Glomerular endothelial cell (primary cell): ENCODE results near the gene AASDHPPT. TPM values are rescaled to one million over a fixed set of nuclear protein-coding genes. Genes with fewer than 3 reads are reported as not detected.
"Not testable (repeated sequence)": the region's sequence is repeated elsewhere in the genome, so short reads cannot be mapped to it uniquely, and the experiment has no call there.

Experiments used
- DNase-seq: peaks from one replicate; pipeline ENCODE4 v3.0.0-alpha.2; 2011; ENCODE audit warnings: low read depth, low spot score; ENCODE audit errors: extremely low read depth
- total RNA-seq: library from RNA; depleted of rRNA; stranded (reverse); fragments of >200 nt; gene quantifications from 2 replicates; pipeline ENCODE4 v1.2.3, GENCODE V29; 2015

Gene AASDHPPT, protein sequence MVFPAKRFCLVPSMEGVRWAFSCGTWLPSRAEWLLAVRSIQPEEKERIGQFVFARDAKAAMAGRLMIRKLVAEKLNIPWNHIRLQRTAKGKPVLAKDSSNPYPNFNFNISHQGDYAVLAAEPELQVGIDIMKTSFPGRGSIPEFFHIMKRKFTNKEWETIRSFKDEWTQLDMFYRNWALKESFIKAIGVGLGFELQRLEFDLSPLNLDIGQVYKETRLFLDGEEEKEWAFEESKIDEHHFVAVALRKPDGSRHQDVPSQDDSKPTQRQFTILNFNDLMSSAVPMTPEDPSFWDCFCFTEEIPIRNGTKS
- total RNA-seq: 37.1 and 37.5 TPM in 2 replicates

DNA sequence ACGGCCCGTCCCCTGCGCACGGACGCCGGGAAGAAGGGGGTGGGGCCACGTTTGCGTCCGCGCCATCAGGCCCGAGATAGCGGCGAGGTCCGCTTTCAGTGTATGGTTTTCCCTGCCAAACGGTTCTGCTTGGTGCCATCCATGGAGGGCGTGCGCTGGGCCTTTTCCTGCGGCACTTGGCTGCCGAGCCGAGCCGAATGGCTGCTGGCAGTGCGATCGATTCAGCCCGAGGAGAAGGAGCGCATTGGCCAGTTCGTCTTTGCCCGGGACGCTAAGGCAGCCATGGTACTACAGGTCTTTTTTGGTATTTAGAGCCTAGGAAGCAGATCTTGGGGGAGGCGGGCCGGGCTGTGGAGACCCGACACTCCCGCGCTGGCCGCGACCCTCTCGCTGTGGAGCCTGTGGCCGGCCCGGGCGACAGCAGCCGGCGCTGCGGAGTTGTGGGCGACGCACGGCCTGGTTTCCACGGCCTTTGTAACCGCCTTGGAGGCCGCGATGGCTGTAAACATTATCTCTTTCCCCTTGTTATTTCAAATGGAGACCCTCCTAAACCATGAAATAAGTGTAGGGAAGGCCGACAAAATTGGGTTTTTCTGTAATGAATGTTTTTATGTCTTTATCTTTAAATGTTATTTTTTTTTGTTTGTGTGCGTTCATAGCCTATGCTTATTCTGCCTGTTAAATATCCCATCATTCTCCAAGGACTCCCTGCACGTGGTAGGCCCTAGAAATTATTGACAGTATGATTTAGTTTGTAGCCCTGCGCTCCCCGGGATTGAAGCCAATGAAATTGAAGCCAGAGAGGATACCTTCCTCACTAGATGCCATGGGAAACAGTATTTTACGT lies at the start of gene AASDHPPT:
Gene AASDHPPT (plus strand): TSS at position 54 of the 847 bp plus-strand sequence. CDS start 49 bp downstream, at position 103.
- no peak for DNase-seq

DNA sequence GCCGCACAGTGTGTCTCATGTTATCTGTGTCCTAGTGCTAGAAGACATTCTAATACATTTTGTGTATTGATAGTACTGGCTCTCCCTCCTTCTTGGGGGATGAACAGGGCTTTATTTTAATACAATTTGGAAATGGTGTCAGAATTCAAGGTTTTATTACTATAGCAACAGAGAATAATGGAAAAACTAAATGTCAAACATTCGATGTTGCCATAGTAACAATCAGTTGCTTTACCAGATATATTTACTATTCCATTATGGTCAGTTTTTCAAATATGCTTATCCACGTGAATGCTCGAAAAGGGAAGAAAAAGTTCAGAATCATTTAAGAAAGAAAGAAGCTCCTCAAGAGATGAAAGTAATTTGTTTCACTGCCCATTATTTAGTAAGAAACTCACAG lies 46.9 kb upstream of the AASDHPPT start:
- DNase-seq: no peak

DNA sequence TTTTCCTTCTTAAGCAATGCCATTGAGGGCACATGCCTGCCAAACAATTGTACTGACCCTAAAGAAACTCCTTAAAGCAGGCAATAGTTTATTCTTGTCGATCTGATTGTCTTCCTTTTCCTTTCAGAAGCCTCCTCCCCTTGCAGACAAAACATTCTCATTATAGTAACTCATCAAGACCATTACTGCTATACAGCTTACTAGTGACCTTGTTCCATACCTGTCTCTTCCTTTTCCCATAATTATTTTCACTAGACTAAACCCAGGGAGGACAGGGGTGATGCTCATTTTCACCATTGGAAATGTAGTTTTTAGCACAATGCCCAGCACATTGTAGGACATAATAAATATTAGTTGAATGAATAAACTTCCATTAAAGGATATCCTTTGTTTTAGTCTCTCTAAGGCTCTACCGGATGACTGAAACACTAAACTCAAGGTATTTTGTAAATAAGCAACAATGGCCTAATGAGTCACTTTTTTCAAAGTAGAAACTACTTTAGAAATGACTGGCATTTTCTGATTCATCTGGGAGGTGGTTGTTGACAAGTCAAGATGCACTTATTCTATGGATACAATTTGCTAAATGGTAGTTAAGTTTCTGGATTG lies 46.2 kb upstream of the AASDHPPT start:
- no peak for DNase-seq

DNA sequence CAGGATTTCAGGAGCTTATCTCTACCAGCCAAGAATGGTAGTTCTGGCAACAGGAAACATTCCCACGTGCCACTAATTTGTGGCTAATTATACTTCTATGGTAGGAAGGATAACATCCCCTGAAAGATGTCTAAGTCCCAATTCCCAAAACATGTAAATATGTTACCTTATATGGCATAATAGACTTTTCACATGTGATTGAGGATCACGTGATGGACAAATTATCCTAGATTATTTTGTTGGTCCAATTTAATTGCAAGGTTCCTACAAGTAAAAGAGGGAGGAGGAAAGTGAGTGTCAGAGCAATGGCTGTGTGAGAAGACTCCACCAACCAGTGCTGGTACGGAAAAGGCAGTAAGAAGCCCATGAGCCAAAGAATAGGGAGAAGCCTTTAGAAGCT lies 45.5 kb upstream of the AASDHPPT start:
- DNase-seq: no peak

DNA sequence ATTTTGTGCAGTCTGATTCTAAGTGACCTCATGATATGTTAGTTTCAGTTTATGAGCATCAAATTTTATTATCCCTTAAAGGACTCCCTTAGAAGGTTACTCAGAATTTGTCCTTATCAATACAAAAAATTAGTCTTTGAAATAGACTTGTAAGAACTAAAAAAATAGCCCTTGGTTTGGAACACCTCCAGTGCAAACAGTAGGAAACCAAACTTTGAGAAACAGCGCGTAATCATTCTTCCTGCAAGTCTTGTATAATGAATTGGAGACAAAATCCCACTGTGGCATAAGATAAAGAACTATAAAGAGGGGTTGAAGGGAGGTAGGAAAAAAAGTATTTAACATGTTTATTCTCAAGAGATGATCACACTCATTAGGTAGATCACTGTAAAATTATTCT lies 44.6 kb upstream of the AASDHPPT start:
- no peak for DNase-seq

DNA sequence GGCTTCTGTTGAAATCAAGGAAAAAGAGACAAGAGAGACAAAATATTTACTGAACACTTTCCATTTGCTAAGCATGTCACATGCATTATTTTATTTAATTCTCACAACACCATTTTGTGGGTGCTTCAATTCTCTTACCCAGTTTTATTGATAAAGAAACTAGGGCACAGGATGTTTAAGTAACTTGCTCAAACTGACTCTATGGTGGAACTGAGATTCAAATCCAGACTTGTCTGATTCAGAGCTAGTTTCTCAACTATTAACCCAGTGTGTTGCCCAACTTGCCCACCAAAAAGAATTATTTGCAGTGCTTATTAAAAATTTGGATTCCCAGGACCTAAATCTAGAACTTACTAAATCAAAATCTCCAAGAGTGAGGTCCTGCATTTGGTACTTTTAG lies 33.9 kb upstream of the AASDHPPT start:
- DNase-seq: no peak

DNA sequence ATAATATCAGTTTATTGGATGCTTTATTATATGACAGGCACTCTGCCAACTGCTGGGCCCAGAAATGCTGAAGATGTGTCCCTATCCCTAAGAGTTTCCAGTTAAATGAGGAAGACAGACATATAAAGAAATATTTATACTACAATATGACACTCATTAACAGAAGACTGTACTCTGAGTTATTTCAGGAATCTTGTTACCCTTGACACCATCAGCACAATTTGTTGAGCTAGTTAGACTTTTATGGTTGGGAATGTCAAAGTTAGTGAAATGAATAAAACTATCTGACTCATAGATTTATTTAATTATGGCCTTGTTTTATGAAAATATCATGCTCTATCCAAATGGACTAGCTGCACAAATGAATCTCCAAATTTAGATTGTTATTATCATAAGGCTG lies 29.8 kb upstream of the AASDHPPT start:
- DNase-seq: no peak

DNA sequence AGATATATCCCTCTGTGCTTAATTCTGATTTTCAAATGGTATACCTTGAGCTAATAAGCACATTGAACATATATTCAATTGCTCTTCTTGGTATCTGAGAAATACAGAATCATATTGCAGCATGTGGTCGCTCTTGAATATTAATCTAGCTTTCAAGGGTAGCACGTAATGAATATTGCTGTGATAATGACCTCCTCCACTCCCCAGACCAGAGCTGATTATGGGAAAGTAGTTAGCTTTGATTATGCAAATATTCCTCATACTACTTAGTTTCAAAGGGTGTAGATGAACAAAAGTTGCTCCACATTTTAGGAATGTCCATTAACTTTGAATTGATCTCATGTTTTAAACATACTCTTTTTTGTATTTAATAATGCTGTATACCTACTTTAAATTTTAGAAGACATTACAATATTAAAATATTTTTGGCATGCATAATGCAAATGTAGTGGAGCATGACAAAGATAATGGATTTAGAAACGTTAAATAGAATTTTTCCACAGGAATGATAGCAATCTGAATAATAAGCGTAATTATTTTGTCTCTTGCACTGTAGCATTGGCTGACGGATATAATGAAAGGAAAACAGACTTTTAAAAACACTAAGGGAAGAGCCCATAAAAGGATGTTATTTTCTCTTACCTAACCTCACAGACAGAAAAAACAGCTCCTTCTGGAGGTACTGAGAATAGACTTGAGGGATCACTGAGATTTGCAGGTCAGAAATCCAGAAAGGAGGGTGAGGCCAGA lies 27.6 kb upstream of the AASDHPPT start:
- no peak for DNase-seq

DNA sequence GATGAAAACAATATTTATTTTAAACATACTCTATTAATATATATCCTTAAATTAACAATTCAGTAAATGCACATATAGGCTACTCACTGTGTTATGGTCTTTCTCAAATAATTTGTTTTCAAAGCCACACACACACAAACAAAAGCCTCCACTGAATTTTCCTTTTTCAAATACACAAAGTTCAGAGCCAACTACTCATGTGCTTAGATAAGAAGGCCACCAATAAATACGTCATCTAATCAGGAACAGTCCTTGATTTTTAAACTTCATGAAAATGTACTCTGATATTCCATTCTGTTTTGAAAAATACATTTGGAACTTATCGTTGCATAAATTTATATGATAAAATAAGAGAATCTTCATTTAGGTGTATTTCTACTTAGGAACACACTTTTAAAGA lies 26.4 kb upstream of the AASDHPPT start:
- no peak for DNase-seq

DNA sequence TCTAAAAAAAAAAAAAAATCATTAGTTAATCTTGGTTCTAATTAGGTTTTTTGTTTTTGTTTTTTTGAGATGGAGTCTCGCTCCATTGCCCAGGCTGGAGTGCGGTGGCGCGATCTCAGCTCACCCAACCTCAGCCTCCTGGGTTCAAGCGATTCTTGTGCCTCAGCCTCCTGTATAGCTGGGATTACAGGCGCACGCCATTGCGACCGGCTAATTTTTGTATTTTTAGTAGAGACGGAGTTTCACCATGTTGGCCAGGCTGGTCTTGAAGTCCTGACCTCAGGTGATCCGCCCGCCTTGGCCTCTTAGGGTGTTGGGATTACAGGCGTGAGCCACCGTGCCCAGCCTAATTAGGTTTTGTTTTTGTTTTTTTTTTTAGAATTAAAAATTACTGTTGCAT lies 19.1 kb upstream of the AASDHPPT start:
- DNase-seq: not testable (repeated sequence)

DNA sequence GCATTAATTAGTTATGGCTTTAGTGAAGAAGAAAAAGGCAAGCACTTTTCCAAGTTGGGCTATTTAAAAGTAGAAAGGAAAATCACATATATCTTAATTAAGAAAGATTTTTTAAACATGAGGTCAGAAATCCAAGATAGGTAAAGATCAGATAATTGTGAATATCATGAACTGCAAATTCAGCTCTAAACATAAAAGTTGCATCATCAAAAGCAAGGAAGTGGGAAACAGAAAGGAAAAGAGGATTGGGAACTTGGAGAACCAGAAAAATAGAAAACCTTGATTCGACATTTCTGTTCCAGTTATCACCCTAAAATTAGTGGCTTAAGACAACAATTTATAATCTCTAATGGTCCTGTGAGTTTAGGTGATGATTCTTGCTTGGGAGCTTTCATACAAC lies 17.8 kb upstream of the AASDHPPT start:
- no peak for DNase-seq

DNA sequence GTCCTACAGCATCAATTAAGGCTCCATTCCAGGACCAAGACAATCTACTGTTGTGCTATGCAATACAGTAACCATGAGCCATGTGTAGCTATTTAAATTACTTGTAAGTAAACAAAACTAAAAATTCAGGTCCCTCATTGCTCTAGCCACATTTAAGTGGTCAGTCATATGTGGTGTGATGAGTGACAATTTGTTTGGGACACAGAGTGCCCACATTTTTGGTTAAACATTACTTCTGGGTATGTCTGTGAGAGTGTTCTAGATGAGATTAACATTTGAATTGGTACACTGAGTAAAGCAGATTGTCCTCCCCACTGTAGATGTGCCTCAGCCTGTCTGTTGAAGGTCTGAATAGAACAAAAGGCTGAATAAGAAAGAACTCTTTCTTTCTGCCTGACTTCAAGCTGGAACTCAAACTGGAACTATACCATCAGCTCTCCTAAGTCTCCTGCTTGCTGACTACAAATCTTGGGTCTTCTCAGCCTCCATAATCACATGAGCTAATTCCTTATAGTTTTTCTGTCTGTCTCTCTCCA lies 16.1 kb upstream of the AASDHPPT start:
- no peak for DNase-seq

DNA sequence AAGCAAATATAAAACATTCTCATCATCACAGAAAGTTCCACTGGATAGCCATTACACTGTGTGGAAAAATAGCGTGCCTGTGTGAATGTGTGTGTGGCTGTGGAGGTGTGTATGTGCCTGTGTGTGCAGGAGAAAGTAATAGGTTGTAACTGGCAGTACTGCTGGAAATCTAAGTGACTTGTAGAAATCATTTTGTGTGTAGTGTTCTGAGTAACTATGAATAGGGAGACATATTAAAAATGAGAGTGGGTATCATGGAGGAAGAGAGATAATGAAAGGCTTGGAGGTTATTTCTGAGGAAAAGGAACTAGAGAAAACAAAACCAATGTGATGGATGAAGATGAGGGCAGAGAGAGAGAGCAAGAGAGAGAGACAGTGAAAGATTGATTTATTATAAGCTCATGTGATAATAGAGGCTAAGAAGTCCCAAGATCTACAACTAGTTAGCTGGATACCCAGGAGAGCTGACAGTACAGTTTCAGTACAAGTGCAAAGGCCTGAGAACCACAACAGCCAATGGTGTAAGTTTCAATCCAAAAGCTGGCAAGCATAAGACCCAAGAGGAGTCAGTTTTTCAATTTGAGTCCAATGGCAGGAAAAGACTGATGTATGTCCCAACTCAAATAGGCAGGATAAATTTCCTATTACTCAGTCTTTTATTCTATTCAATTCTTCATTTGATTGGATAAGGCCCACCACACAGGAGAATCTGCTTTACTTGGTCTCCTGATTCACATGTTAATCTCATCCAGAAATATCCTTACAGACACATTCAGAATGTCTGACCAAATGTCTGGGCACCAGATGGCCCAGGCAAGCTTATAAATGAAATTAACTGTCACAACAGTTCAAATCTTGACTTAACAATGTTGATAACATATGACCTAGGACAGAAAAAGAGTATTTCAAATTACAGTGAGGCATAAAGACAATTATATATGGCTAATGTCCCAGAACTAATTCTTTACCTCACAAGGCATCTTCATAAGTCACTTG lies 15.2 kb upstream of the AASDHPPT start:
- no peak for DNase-seq

DNA sequence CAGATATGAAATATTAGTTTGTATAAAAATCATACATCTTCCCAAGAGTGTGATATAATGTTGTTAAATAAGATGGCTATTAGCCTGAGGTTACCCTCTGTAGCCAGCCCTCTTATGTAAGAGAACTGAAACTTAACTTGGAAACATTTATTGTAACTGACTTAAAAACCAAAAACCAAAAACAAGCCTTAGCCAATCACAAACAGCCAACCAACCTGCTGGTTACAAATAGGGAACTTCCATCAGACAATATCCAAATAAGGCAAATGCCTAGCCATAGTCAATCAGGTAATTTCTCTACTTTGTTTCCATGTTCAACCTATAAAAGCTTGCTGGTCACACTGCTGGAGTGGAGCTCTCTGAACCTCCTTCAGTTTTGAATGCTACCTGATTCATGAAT lies 14.5 kb upstream of the AASDHPPT start:
- DNase-seq: no peak

DNA sequence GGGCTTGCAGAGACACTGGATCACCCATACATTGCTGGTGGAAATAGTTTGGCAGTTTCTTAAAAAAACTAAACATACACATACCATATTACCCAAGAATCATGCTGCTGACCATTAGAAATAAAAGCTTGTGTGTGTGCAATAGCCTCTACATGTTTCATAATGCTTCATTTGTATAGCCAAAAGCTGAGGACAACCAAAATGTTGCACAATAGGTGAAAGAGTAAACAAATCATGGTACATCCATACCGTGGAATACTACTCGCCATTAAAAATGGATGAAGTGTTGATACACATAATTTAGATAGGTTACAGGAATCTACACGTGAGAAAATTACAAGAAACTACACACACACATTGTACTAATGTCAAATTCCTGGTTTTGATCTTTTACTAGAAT lies 6.9 kb upstream of the AASDHPPT start:
- no peak for DNase-seq

DNA sequence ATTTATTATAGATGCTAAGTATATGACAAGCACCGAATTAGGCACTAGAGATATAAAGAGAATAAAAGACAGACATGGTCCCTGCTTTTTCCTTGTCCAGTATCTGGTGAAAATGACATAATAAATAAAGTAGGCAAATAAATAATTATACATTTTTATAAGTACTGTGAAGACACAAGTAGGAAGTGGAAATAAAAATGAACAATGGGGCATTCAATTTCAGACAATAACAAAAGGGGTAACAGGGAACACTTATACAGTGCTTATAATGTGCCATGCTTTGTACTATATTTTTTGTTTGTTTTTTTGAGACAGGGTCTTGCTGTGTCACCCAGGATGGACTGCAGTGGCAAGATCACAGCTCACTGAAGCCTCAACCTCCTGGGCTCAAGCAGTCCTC lies 4.7 kb upstream of the AASDHPPT start:
- DNase-seq: no peak

DNA sequence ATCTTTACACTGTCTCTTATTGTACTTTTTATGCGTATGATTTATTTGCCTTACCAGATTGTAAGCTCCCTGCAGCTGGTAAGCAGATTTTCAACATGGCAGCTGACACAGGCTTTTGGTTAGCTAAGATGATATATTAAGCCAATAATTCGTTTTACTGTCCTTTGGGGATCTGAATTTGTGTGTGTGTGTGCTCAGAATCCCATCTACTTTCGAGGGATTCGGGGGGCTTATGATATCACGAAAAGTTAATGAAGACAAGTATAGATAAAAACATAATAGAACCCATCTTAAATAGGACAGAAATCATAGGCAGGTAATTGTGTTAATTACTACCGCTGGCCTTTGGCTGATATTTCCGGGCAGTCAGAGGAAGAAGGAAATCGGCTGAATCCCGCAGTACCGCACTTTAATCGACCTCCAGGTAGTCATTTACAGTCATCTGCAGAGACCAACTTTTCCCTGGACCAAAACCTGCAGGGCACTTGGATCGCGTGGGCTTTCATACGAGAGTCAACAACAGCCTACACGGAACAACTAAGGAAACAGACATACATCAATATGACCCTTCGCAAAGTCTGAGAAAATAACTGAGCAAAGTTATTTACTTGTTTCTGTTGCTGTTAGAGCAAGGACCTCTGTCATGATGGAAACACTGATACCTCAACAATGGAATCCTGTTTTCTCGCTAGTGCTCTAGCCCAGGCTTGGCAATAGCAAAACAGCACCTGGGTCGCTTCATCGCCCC lies 1.1 kb upstream of the AASDHPPT start:
- no peak for DNase-seq

DNA sequence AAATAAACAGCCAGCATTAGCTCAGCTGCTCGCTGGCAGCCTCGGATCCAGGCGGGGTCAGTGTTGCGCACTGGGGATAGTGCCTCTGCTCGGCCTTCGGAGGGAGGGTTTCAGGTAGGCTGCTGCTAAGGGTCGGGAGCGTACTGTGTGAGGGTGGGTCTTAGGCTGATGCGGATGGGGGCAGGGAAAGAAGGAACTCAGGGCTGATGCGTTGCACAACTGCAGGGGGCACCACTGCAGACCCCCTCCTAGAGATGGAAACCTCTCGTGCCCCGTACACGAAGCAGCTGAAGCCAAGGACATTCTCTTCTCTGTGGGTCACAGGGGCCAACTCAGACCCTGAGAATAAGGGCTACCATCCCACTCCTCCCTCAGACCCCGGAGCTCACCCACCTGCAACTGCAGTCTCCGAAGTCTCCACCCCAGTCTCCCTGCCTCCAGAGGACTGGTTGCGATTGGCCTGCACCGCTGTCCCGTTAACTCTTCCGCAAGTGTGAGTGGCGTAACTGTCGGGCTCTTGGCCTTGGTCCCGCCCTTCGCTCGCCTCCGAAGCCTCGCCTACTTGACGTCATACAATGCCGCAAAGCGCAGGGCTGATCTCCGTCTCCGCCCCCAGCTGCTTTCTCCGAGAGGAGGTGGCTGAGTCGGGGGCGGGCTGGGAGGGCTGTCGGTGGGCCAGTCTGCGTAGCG lies 398 bp upstream of the AASDHPPT start, which contains the start of gene KBTBD3:
Gene KBTBD3 (minus strand): TSS at position 429 of the 690 bp plus-strand sequence. CDS start 18,250 bp downstream, outside the sequence.
- peak; percentile 93 for DNase-seq
